Hepatocyte (in vitro differentiated cells): Measurements from ENCODE around the gene CLDN15.

Experiments
- EZH2 ChIP-seq: fragments of 200-600 bp; sonication (generic); IDR thresholded peaks from 2 replicates; pipeline ENCODE4 v1.6.1; 2016; ENCODE audit warnings: antibody characterized with exemption, mild to moderate bottlenecking, borderline replicate concordance
- TF ChIP-seq, protein P1 (sequence below): fragments of 200-600 bp; sonication (generic); IDR thresholded peaks from 2 replicates; pipeline ENCODE4 v1.5.1; 2016; ENCODE audit warnings: antibody characterized with exemption, mild to moderate bottlenecking; ENCODE audit not compliant: poor library complexity

GRCh38 chr7:101185258-101185839, 52.3 kb downstream of the CLDN15 start:
- TF ChIP-seq, protein P1, sequence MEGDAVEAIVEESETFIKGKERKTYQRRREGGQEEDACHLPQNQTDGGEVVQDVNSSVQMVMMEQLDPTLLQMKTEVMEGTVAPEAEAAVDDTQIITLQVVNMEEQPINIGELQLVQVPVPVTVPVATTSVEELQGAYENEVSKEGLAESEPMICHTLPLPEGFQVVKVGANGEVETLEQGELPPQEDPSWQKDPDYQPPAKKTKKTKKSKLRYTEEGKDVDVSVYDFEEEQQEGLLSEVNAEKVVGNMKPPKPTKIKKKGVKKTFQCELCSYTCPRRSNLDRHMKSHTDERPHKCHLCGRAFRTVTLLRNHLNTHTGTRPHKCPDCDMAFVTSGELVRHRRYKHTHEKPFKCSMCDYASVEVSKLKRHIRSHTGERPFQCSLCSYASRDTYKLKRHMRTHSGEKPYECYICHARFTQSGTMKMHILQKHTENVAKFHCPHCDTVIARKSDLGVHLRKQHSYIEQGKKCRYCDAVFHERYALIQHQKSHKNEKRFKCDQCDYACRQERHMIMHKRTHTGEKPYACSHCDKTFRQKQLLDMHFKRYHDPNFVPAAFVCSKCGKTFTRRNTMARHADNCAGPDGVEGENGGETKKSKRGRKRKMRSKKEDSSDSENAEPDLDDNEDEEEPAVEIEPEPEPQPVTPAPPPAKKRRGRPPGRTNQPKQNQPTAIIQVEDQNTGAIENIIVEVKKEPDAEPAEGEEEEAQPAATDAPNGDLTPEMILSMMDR, result no peak
- TF ChIP-seq EZH2, result no peak
